Stimulated activated CD4-positive, alpha-beta T cell treated with anti-CD3 and anti-CD28 coated beads, Interleukin-12 subunit alpha, Interleukin-12 subunit beta, amount 100 ng/mL, for 24 hours (primary cell): Measurements from ENCODE around the gene TRPM8.
A peak's percentile ranks its signal among the peaks of the same experiment; 100 is the strongest.
"Not testable (repeated sequence)": the region's sequence is repeated elsewhere in the genome, so short reads cannot be mapped to it uniquely, and the experiment has no call there.

Source experiments
- DNase-seq, 2 experiments: peaks; one replicate each; pipeline ENCODE4 v3.0.0-alpha.2; 2020; ENCODE audit warnings: low read depth in 2 of 2

The TRPM8 gene

GRCh38 chr2:233936089-233936488 is 18.9 kb downstream of the TRPM8 start:
- DNase-seq: no peak

- peak in 1 of 2 experiments; percentile 2 for DNase-seq
Measured at GRCh38 chr2:233938676-233939370, 21.6 kb downstream of the TRPM8 start.

- DNase-seq: no peak
Measured at GRCh38 chr2:233940376-233941276, 23.5 kb downstream of the TRPM8 start.

- DNase-seq: no peak
Measured at GRCh38 chr2:233942731-233943130, 25.6 kb downstream of the TRPM8 start.

GRCh38 chr2:233944269-233944668 is 27.1 kb downstream of the TRPM8 start:
- DNase-seq: no peak

GRCh38 chr2:233944722-233945121 is 27.5 kb downstream of the TRPM8 start:
- no peak for DNase-seq

GRCh38 chr2:233945146-233945545 is 28.0 kb downstream of the TRPM8 start:
- no peak for DNase-seq

GRCh38 chr2:233950078-233950825 is 33.1 kb downstream of the TRPM8 start:
- no peak for DNase-seq

GRCh38 chr2:233952335-233952734 is 35.2 kb downstream of the TRPM8 start:
- no peak for DNase-seq

GRCh38 chr2:233953087-233953801 is 36.1 kb downstream of the TRPM8 start:
- no peak for DNase-seq

GRCh38 chr2:233960203-233960602 is 43.0 kb downstream of the TRPM8 start:
- DNase-seq: no peak

- no peak for DNase-seq
Measured at GRCh38 chr2:233961905-233962304, 44.7 kb downstream of the TRPM8 start.

GRCh38 chr2:233964581-233964980 is 47.4 kb downstream of the TRPM8 start:
- no peak for DNase-seq

- no peak for DNase-seq
Measured at GRCh38 chr2:233965032-233965603, 47.9 kb downstream of the TRPM8 start.

- DNase-seq: not testable (repeated sequence)
Measured at GRCh38 chr2:233965646-233966045, 48.5 kb downstream of the TRPM8 start.

- DNase-seq: no peak
Measured at GRCh38 chr2:233966388-233966787, 49.2 kb downstream of the TRPM8 start.

GRCh38 chr2:233967164-233967563 is 50.0 kb downstream of the TRPM8 start:
- DNase-seq: no peak

- no peak for DNase-seq
Measured at GRCh38 chr2:233968556-233968955, 51.4 kb downstream of the TRPM8 start.

GRCh38 chr2:233972460-233972859 is 55.3 kb downstream of the TRPM8 start:
- not testable (repeated sequence) for DNase-seq

GRCh38 chr2:233972941-233973575 is 55.9 kb downstream of the TRPM8 start:
- no peak for DNase-seq

- DNase-seq: no peak
Measured at GRCh38 chr2:233973786-233974185, 56.6 kb downstream of the TRPM8 start.
